Liver (tissue), 3 donors: ENCODE measurements around the gene RECQL5.

ENCODE experiments used
- EGR1 ChIP-seq, 2 donors: IDR thresholded peaks; 2 replicates each; pipeline ENCODE4 v1.6.1; 2016 to 2018; ENCODE audit warnings: antibody characterized with exemption in 2 of 2, low read depth in 2 of 2
- FOXA1 ChIP-seq: IDR thresholded peaks from 2 replicates; pipeline ENCODE4 v1.6.1; 2016; ENCODE audit warnings: antibody characterized with exemption
- GABPA ChIP-seq, 2 donors: IDR thresholded peaks in 1 of 2; conservative IDR thresholded peaks in 1 of 2; 2 replicates each; pipeline ENCODE4 v1.6.1; 2016; ENCODE audit warnings: antibody characterized with exemption in 2 of 2, mild to moderate bottlenecking in 1 of 2, moderate library complexity in 1 of 2
- HNF4G ChIP-seq: IDR thresholded peaks from 2 replicates; pipeline ENCODE4 v1.6.1; 2016; ENCODE audit warnings: antibody characterized with exemption
- RAD21 ChIP-seq, 2 donors: IDR thresholded peaks; 2 replicates each; pipeline ENCODE4 v1.6.1; 2016; ENCODE audit warnings: antibody characterized with exemption in 2 of 2, mild to moderate bottlenecking in 2 of 2
- RXRA ChIP-seq, 2 donors: IDR thresholded peaks; 2 replicates each; pipeline ENCODE4 v1.6.1; 2017 to 2018; ENCODE audit warnings: antibody characterized with exemption in 2 of 2, mild to moderate bottlenecking in 1 of 2
- TAF1 ChIP-seq: conservative IDR thresholded peaks from 2 replicates; pipeline ENCODE4 v1.6.1; 2016; ENCODE audit warnings: antibody characterized with exemption, mild to moderate bottlenecking
- TF ChIP-seq, protein P1 (sequence below): fragments of 150-350 bp; IDR thresholded peaks from 2 replicates; pipeline ENCODE4 v1.5.1; 2017; ENCODE audit warnings: improper control_type of control experiment, low read depth, low read length; ENCODE audit not compliant: missing input control
- TF ChIP-seq, protein P2 (sequence below): IDR thresholded peaks from 2 replicates; pipeline ENCODE4 v1.6.1; 2016; ENCODE audit warnings: antibody characterized with exemption
- TF ChIP-seq, protein P3 (sequence below): IDR thresholded peaks from 2 replicates; pipeline ENCODE4 v1.6.1; 2016; ENCODE audit warnings: antibody characterized with exemption
- TF ChIP-seq, protein P4 (sequence below): IDR thresholded peaks from 2 replicates; pipeline ENCODE4 v1.6.1; 2016; ENCODE audit warnings: antibody characterized with exemption, mild to moderate bottlenecking
- donor health status: healthy.
- donor health status: healthy.

DNA sequence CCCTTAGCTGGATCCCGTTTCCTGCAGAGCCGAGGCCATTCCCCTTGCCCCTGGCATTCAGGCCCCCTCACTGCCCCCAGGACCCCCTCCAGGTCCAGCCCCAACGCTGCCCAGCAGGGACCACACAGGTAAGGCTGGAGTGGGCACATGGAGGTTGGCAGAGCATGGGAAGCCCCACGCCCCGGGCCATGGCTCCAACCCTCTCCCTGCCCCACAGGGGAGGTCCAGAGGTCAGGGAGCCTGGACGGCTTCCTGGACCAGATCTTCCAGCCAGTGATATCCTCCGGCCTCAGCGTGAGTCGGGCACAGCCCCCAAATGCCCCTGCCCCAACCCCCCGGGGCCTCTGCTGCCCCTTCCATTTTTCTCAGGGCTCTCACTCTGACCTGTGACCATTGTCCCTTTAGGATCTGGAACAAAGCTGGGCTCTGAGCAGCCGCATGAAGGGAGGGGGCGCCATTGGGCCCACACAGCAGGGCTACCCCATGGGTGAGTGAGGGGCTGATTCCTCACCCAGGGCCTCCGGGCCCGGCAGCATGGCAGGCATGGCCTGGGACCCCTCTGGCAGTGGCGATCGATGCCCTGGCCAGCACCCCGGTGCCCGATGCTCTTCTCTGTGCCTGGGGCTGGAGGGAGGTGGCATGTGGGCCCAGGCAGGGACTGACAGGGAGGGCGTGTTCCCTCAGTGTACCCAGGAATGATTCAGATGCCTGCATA, 52.2 kb downstream of the RECQL5 start:
- TF ChIP-seq, protein P1, sequence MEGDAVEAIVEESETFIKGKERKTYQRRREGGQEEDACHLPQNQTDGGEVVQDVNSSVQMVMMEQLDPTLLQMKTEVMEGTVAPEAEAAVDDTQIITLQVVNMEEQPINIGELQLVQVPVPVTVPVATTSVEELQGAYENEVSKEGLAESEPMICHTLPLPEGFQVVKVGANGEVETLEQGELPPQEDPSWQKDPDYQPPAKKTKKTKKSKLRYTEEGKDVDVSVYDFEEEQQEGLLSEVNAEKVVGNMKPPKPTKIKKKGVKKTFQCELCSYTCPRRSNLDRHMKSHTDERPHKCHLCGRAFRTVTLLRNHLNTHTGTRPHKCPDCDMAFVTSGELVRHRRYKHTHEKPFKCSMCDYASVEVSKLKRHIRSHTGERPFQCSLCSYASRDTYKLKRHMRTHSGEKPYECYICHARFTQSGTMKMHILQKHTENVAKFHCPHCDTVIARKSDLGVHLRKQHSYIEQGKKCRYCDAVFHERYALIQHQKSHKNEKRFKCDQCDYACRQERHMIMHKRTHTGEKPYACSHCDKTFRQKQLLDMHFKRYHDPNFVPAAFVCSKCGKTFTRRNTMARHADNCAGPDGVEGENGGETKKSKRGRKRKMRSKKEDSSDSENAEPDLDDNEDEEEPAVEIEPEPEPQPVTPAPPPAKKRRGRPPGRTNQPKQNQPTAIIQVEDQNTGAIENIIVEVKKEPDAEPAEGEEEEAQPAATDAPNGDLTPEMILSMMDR = no peak
- TF ChIP-seq, protein P2, sequence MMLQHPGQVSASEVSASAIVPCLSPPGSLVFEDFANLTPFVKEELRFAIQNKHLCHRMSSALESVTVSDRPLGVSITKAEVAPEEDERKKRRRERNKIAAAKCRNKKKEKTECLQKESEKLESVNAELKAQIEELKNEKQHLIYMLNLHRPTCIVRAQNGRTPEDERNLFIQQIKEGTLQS = no peak
- TF ChIP-seq HNF4G (no peak), GABPA (IDR thresholded peaks at IDR 0.05 in 1 of 2, conservative IDR thresholded peaks at IDR 0.05 in 1 of 2) (no peak), TAF1 (no peak), RXRA (IDR thresholded peaks at IDR 0.05) (no peak), RAD21 (IDR thresholded peaks at IDR 0.05) (no peak), FOXA1 (no peak), EGR1 (IDR thresholded peaks at IDR 0.05; ENCODE audit: low read depth in 2 of 2) (no peak)
- TF ChIP-seq, protein P3, sequence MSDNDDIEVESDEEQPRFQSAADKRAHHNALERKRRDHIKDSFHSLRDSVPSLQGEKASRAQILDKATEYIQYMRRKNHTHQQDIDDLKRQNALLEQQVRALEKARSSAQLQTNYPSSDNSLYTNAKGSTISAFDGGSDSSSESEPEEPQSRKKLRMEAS = no peak
- TF ChIP-seq, protein P4, sequence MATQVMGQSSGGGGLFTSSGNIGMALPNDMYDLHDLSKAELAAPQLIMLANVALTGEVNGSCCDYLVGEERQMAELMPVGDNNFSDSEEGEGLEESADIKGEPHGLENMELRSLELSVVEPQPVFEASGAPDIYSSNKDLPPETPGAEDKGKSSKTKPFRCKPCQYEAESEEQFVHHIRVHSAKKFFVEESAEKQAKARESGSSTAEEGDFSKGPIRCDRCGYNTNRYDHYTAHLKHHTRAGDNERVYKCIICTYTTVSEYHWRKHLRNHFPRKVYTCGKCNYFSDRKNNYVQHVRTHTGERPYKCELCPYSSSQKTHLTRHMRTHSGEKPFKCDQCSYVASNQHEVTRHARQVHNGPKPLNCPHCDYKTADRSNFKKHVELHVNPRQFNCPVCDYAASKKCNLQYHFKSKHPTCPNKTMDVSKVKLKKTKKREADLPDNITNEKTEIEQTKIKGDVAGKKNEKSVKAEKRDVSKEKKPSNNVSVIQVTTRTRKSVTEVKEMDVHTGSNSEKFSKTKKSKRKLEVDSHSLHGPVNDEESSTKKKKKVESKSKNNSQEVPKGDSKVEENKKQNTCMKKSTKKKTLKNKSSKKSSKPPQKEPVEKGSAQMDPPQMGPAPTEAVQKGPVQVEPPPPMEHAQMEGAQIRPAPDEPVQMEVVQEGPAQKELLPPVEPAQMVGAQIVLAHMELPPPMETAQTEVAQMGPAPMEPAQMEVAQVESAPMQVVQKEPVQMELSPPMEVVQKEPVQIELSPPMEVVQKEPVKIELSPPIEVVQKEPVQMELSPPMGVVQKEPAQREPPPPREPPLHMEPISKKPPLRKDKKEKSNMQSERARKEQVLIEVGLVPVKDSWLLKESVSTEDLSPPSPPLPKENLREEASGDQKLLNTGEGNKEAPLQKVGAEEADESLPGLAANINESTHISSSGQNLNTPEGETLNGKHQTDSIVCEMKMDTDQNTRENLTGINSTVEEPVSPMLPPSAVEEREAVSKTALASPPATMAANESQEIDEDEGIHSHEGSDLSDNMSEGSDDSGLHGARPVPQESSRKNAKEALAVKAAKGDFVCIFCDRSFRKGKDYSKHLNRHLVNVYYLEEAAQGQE = no peak
